Epithelial cell of esophagus (primary cell): Measurements from ENCODE around the gene GDPD5.
A peak's percentile ranks its signal among the peaks of the same experiment; 100 is the strongest.
"Not testable (repeated sequence)": the region's sequence is repeated elsewhere in the genome, so short reads cannot be mapped to it uniquely, and the experiment has no call there.

Experiments used
- DNase-seq: peaks from one replicate; pipeline ENCODE4 v3.0.0; 2010; ENCODE audit warnings: low read depth
- H3K4me3 ChIP-seq: 2 replicates; pipeline ENCODE4 v1.5.1; 2011; ENCODE audit warnings: mild to moderate bottlenecking, low read length, control low read depth
- CTCF ChIP-seq: IDR thresholded peaks from 2 replicates; pipeline ENCODE4 v1.5.1; 2011; ENCODE audit warnings: low read depth, mild to moderate bottlenecking, low read length, control low read depth, inconsistent platforms; ENCODE audit not compliant: insufficient read depth; ENCODE audit errors: missing control alignments

GDPD5 gene

GRCh38 chr11:75421035-75421602 is 104.6 kb downstream of the GDPD5 start:
- TF ChIP-seq CTCF = no peak

GRCh38 chr11:75420224-75421034 is 105.3 kb downstream of the GDPD5 start:
- DNase-seq = no peak
- no peak for TF ChIP-seq CTCF
- H3K4me3 ChIP-seq = no peak overlapping the region

More at GRCh38 chr11:75421035-75421602, 104.6 kb downstream of the GDPD5 start:
- H3K4me3 ChIP-seq = no peak overlapping the region
- no peak for DNase-seq

- no peak for DNase-seq
- no peak for TF ChIP-seq CTCF
- H3K4me3 ChIP-seq = no peak overlapping the region
Observed at GRCh38 chr11:75413864-75414263, 111.9 kb downstream of the GDPD5 start.

- H3K4me3 ChIP-seq, DNase-seq: not testable (repeated sequence)
Observed at GRCh38 chr11:75413146-75413545, 112.6 kb downstream of the GDPD5 start.

- H3K4me3 ChIP-seq, DNase-seq: not testable (repeated sequence)
Observed at GRCh38 chr11:75409971-75410370, 115.8 kb downstream of the GDPD5 start.

- DNase-seq = no peak
- TF ChIP-seq CTCF = no peak
- no peak overlapping the region for H3K4me3 ChIP-seq
Observed at GRCh38 chr11:75408957-75409219, 116.9 kb downstream of the GDPD5 start.

GRCh38 chr11:75406338-75406777 is 119.4 kb downstream of the GDPD5 start:
- TF ChIP-seq CTCF = no peak
- peak; percentile 44 for DNase-seq
- no peak overlapping the region for H3K4me3 ChIP-seq

- TF ChIP-seq CTCF = no peak
- H3K4me3 ChIP-seq = no peak overlapping the region
- no peak for DNase-seq
Observed at GRCh38 chr11:75403983-75404658, 121.6 kb downstream of the GDPD5 start.
